CD14-positive monocyte (primary cell): ENCODE results near the gene NCOA7. TPM values are rescaled to one million over a fixed set of nuclear protein-coding genes. Genes with fewer than 3 reads are reported as not detected.

Experiments used
- DNase-seq, 3 donors: peaks; one replicate each; pipeline ENCODE4 v3.0.0-alpha.2; 2011 to 2022
- H2AFZ ChIP-seq: 2 replicates; pipeline ENCODE4 v1.6.0; 2012; ENCODE audit warnings: mild to moderate bottlenecking, low read depth, low read length, inconsistent platforms; ENCODE audit not compliant: insufficient read depth, poor library complexity, severe bottlenecking
- H3K27ac ChIP-seq, 2 donors: 1 replicate in 1 of 2; 2 replicates in 1 of 2; pipeline ENCODE4 v1.5.1; 2012 to 2013; ENCODE audit warnings: low read length in 2 of 2, control low read depth in 1 of 2, inconsistent platforms in 1 of 2, low read depth in 1 of 2, mild to moderate bottlenecking in 1 of 2
- H3K27me3 ChIP-seq, 2 donors: one replicate each; pipeline versions ENCODE4 v1.6.0 to v1.6.1; 2011 to 2013; ENCODE audit warnings: low read length in 2 of 2; ENCODE audit not compliant: control insufficient read depth in 2 of 2, insufficient read depth in 2 of 2
- H3K36me3 ChIP-seq, 2 donors: replicated peaks in 1 of 2; 1 replicate in 1 of 2; 2 replicates in 1 of 2; pipeline versions ENCODE4 v1.5.1 to v1.6.1; 2012 to 2013; ENCODE audit warnings: low read length in 2 of 2, control low read depth in 1 of 2, inconsistent platforms in 1 of 2, mild to moderate bottlenecking in 1 of 2; ENCODE audit not compliant: insufficient read depth in 2 of 2, control insufficient read depth in 1 of 2
- H3K4me1 ChIP-seq, 2 donors: 1 replicate in 1 of 2; 2 replicates in 1 of 2; pipeline versions ENCODE4 v1.5.1 to v1.6.1; 2012 to 2013; ENCODE audit warnings: low read length in 2 of 2, control low read depth in 1 of 2, inconsistent platforms in 1 of 2, mild to moderate bottlenecking in 1 of 2, moderate library complexity in 1 of 2; ENCODE audit not compliant: insufficient read depth in 2 of 2, control insufficient read depth in 1 of 2
- H3K4me2 ChIP-seq: replicated peaks from 2 replicates; pipeline ENCODE3; 2012; ENCODE audit warnings: low read length, moderate library complexity, mild to moderate bottlenecking; ENCODE audit not compliant: poor library complexity, severe bottlenecking; ENCODE audit errors: extremely low read depth
- H3K4me3 ChIP-seq, 3 experiments: fragments of 200-600 bp in 1 of 3; sonication (generic) in 1 of 3; replicated peaks in 1 of 3; 1 replicate in 2 of 3; 2 replicates in 1 of 3; pipeline ENCODE4 v1.5.1; 2011 to 2013; ENCODE audit warnings: low read length in 3 of 3, mild to moderate bottlenecking in 3 of 3, control low read depth in 2 of 3, low read depth in 2 of 3, inconsistent platforms in 1 of 3, moderate library complexity in 1 of 3
- H3K79me2 ChIP-seq: 2 replicates; pipeline ENCODE4 v1.6.0; 2012; ENCODE audit warnings: mild to moderate bottlenecking, control low read depth, inconsistent platforms, low read length, moderate library complexity; ENCODE audit not compliant: insufficient read depth
- H3K9ac ChIP-seq: 2 replicates; pipeline ENCODE4 v1.6.0; 2017; ENCODE audit warnings: low read length, mild to moderate bottlenecking; ENCODE audit not compliant: insufficient read depth, poor library complexity, severe bottlenecking
- H3K9me3 ChIP-seq, 2 donors: replicated peaks in 1 of 2; 1 replicate in 1 of 2; 2 replicates in 1 of 2; pipeline versions ENCODE4 v1.5.1 to v1.6.1; 2012 to 2013; ENCODE audit warnings: low read length in 2 of 2, control low read depth in 1 of 2; ENCODE audit not compliant: control insufficient read depth in 1 of 2, insufficient read depth in 1 of 2
- H4K20me1 ChIP-seq: 2 replicates; pipeline ENCODE4 v1.6.0; 2012; ENCODE audit warnings: mild to moderate bottlenecking, low read length, control low read depth, moderate library complexity; ENCODE audit not compliant: insufficient read depth
- H3K27ac Mint-ChIP-seq, 7 donors: one replicate each; pipeline ENCODE4 v1.8.0; 2020; ENCODE audit warnings: mild to moderate bottlenecking in 7 of 7, mixed read lengths in 7 of 7, moderate library complexity in 6 of 7, inconsistent platforms in 2 of 7
- H3K27me3 Mint-ChIP-seq, 3 donors: one replicate each; pipeline ENCODE4 v1.8.0; 2021 to 2022; ENCODE audit warnings: low read depth in 3 of 3, mild to moderate bottlenecking in 3 of 3, mixed read lengths in 3 of 3, moderate library complexity in 3 of 3, inconsistent platforms in 1 of 3
- H3K36me3 Mint-ChIP-seq, 2 donors: one replicate each; pipeline ENCODE4 v1.8.0; 2020; ENCODE audit warnings: mixed read lengths in 2 of 2, inconsistent platforms in 1 of 2, mild to moderate bottlenecking in 1 of 2
- H3K4me1 Mint-ChIP-seq: one replicate; pipeline ENCODE4 v1.8.0; 2020; ENCODE audit warnings: mild to moderate bottlenecking, mixed read lengths
- H3K4me3 Mint-ChIP-seq, 2 donors: one replicate each; pipeline ENCODE4 v1.8.0; 2020; ENCODE audit warnings: mild to moderate bottlenecking in 2 of 2, mixed read lengths in 2 of 2, moderate library complexity in 1 of 2
- H3K9me3 Mint-ChIP-seq, 7 donors: one replicate each; pipeline ENCODE4 v1.8.0; 2020 to 2022; ENCODE audit warnings: mixed read lengths in 7 of 7, mild to moderate bottlenecking in 6 of 7, moderate library complexity in 6 of 7, inconsistent platforms in 2 of 7
- CTCF ChIP-seq: fragments of 200-600 bp; IDR thresholded peaks from one replicate; pipeline ENCODE4 v1.8.0; 2022; ENCODE audit warnings: antibody characterized with exemption, mild to moderate bottlenecking
- WGBS: methylation state at CpG from one replicate; pipeline ENCODE4 v1.1.5; 2013; ENCODE audit warnings: missing lambda C conversion rate; ENCODE audit not compliant: insufficient coverage; 5-methylcytosine and 5-hydroxymethylcytosine counted together
- intact Hi-C, 2 donors: fragments of 100-400 bp; cut with micrococcal nuclease; formaldehyde crosslinking; loops; one replicate each; pipeline versions ENCODE4 v1.15.0 to v1.15.1; 2023
- polyA plus RNA-seq, 3 donors: library from polyadenylated mRNA; depleted of rRNA in 1 of 3; unstranded in 2 of 3; stranded (reverse) in 1 of 3; fragments of 300-500 nt in 2 of 3; fragments of >200 nt in 1 of 3; fragmentation: Illumina TruSeq in 2 of 3; gene quantifications; 1 replicate in 2 of 3; 2 replicates in 1 of 3; pipeline ENCODE4 v1.2.3, GENCODE V29; 2012 to 2021

NCOA7 gene
- polyA plus RNA-seq, 3 donors: 8.3 to 21.9 (median 11.2) TPM

- intact Hi-C loops: no loop called here
- no peak overlapping the region for H3K4me3 ChIP-seq
- no peak overlapping the region for H3K4me2 ChIP-seq
- H3K27me3 ChIP-seq: no peaks in the 10 kb centered on the region
- peaks cover 0 to 4% of the 10 kb centered on the region in 2 donors for H3K4me1 ChIP-seq
- Mint-ChIP-seq H3K9me3 (no peaks in the 10 kb centered on the region), H3K4me3 (no peak overlapping the region), H3K27me3 (no peaks in the 10 kb centered on the region), H3K36me3 (peaks cover 5 to 7% of the 10 kb centered on the region in 2 donors), H3K4me1 (peaks cover 10% of the 10 kb centered on the region), H3K27ac (no peak overlapping the region)
- H3K79me2 ChIP-seq: no peaks in the 10 kb centered on the region
- no peaks in the 10 kb centered on the region for H3K36me3 ChIP-seq
- H3K9ac ChIP-seq: no peak overlapping the region
- TF ChIP-seq CTCF: no peak
- H4K20me1 ChIP-seq: no peaks in the 10 kb centered on the region
- H2AFZ ChIP-seq: no peak overlapping the region
- no peak overlapping the region for H3K27ac ChIP-seq
- H3K9me3 ChIP-seq: no peaks in the 10 kb centered on the region
- WGBS: 100% methylated on average over 1 of the region's 5 CpGs
- DNase-seq: no peak
These were observed 78.1 kb downstream of the NCOA7 start for GRCh38 chr6:125868678-125869395.

DNA sequence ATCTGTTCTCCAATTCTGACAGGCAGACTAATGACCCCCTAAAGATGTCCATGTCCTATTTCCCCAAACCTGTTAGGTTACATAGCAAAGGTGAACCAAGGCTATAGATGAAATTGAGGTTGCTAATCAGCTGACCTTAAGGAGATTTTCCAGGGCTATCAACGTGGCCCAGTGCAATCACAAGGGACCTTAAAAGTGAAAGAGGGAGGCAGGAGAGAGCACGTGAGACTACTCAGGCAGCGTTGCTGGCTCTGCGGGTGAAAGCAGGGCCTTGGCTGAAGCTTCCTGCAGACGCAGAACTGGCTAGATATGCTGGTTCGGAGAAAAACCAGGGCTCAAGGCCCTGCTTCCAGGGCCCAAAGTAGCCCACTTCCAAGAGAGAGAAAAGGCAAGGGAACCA, 78.7 kb downstream of the NCOA7 start:
- Histone ChIP-seq H3K9me3 (no peaks in the 10 kb centered on the region), H2AFZ (no peak overlapping the region), H3K9ac (no peak overlapping the region), H3K36me3 (no peaks in the 10 kb centered on the region), H3K4me1 (peaks cover 0 to 4% of the 10 kb centered on the region in 2 donors), H4K20me1 (no peaks in the 10 kb centered on the region), H3K27ac (no peak overlapping the region), H3K27me3 (no peaks in the 10 kb centered on the region), H3K4me3 (no peak overlapping the region), H3K4me2 (no peak overlapping the region), H3K79me2 (no peaks in the 10 kb centered on the region)
- H3K36me3 Mint-ChIP-seq: peaks cover 5 to 7% of the 10 kb centered on the region in 2 donors
- intact Hi-C loops: no loop called here
- H3K27ac Mint-ChIP-seq: no peak overlapping the region
- no peaks in the 10 kb centered on the region for H3K27me3 Mint-ChIP-seq
- H3K9me3 Mint-ChIP-seq: no peaks in the 10 kb centered on the region
- no peak for TF ChIP-seq CTCF
- DNase-seq: no peak
- H3K4me3 Mint-ChIP-seq: no peak overlapping the region
- H3K4me1 Mint-ChIP-seq: peaks cover 10% of the 10 kb centered on the region
- 88% methylated on average over 4 of the region's 6 CpGs for WGBS
